ENCODE data around the gene GJB5.

DNA sequence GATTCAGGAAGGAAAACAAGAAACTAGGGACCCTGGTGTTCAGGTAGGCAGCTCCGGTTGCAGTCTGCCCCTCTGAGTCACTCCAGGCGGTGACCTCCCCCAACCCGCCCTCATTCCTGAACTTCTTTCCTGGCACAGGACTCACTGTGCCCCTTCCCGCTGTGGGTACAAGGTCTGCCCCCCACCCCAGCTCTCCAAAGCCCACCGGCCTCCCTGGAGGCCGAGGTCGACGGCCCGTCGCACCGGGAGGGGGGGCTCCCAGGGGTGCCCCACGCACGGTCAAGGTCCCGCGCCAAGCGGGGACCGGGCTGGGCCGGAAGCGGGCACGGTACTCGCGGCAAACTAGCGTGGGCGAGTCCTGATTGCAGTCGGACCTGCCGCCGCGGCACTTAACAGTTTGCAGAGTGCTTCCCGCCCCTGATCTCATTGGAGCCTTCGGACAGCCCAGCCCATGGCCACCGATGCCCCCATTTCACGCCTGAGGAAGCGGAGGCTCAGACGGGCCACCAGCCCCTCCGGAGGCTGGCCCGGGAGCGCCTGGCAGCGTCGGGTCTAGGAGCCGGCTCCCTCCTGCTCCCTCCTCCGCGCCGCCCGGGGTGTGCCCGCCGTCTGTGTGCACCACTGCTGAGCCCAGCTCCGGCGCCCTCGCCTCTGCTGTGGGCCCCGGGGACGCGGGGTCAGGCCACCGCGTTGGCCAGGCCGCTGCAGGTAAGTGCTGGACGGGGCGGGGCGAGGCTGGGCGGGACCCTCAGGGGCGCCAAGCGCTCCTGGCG lies 26.4 kb downstream of the GJB5 start, which contains the start of gene GJB3:
- TF ChIP-seq, protein P1, sequence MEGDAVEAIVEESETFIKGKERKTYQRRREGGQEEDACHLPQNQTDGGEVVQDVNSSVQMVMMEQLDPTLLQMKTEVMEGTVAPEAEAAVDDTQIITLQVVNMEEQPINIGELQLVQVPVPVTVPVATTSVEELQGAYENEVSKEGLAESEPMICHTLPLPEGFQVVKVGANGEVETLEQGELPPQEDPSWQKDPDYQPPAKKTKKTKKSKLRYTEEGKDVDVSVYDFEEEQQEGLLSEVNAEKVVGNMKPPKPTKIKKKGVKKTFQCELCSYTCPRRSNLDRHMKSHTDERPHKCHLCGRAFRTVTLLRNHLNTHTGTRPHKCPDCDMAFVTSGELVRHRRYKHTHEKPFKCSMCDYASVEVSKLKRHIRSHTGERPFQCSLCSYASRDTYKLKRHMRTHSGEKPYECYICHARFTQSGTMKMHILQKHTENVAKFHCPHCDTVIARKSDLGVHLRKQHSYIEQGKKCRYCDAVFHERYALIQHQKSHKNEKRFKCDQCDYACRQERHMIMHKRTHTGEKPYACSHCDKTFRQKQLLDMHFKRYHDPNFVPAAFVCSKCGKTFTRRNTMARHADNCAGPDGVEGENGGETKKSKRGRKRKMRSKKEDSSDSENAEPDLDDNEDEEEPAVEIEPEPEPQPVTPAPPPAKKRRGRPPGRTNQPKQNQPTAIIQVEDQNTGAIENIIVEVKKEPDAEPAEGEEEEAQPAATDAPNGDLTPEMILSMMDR (IDR thresholded peaks at IDR 0.05): no peak
- TF ChIP-seq POLR2A (IDR thresholded peaks at IDR 0.05) (no peak), POLR2AphosphoS5 (IDR thresholded peaks at IDR 0.05; ENCODE audit: insufficient read depth in 1 of 2, low read depth in 1 of 2) (no peak)

Data from vagina (tissue), 2 donors.